GM13977 (cell line): ENCODE results near the gene KCNAB1.

Experiments
- DNase-seq: peaks from one replicate; pipeline ENCODE4 v3.0.0; 2012; ENCODE audit warnings: low spot score
- in situ Hi-C: fragments of 300-500 bp; cut with MboI; formaldehyde crosslinking; loops from one replicate; pipeline ENCODE4 v1.12.0; 2022; ENCODE audit warnings: low sequenced_read_pairs, low pct_unique_long_range_greater_than_20kb, mixed read lengths, inconsistent platforms; ENCODE audit not compliant: unreplicated experiment
- TF ChIP-seq, protein P1 (sequence below): IDR thresholded peaks from 2 replicates; pipeline ENCODE4 v1.5.1; 2012; ENCODE audit warnings: mild to moderate bottlenecking, control low read depth; ENCODE audit not compliant: insufficient read depth; ENCODE audit errors: extremely low read depth, missing control alignments

Gene KCNAB1

DNA sequence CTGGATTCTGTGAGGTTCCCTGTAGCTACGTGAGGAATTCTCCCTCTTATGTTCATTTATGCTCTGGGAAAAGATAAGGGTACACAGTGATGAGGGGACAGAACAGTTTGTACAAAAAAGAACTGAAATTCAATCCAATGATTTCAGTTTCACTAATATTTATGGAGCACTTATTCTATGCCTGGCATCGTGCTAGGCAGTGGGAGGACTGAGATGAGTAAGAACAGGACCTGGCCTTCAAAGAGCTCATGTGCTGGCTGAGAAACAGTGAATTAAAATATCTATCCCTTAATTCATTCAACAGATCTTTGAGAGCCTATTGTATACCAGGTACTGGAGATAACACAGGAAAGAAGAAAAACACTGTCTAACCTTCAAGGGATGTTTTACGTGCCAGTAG is 412.4 kb downstream of the KCNAB1 start:
- in situ Hi-C loops: loop anchor here (25.0 kb wide), 2 partner anchors 370 to 555 kb away; no protein-coding TSS in a partner anchor
- TF ChIP-seq, protein P1, sequence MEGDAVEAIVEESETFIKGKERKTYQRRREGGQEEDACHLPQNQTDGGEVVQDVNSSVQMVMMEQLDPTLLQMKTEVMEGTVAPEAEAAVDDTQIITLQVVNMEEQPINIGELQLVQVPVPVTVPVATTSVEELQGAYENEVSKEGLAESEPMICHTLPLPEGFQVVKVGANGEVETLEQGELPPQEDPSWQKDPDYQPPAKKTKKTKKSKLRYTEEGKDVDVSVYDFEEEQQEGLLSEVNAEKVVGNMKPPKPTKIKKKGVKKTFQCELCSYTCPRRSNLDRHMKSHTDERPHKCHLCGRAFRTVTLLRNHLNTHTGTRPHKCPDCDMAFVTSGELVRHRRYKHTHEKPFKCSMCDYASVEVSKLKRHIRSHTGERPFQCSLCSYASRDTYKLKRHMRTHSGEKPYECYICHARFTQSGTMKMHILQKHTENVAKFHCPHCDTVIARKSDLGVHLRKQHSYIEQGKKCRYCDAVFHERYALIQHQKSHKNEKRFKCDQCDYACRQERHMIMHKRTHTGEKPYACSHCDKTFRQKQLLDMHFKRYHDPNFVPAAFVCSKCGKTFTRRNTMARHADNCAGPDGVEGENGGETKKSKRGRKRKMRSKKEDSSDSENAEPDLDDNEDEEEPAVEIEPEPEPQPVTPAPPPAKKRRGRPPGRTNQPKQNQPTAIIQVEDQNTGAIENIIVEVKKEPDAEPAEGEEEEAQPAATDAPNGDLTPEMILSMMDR: no peak

DNA sequence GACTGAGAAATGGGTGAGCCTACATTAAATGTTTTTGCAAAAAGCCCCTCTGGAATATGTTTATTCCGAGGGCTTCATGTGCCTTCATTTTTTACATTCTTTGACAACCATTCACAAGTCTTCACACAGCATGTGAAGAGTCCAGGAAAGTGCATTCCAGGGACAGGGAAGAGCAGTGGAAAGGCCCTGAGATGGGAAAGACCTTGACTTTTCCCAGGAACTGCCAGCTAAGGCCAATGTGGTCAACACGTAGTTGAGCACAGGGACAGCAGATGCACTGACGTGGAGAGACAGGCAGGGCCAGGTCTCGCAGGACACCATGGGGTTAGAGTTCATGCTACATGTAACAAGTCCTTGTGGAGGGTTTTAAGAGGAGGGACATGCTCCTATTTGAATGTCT is 412.8 kb downstream of the KCNAB1 start:
- in situ Hi-C loops: loop anchor here (25.0 kb wide), 2 partner anchors 371 to 554 kb away; no protein-coding TSS in a partner anchor
- TF ChIP-seq, protein P1: no peak
- DNase-seq: no peak

More for the DNA sequence above, 412.4 kb downstream of the KCNAB1 start:
- no peak for DNase-seq

- in situ Hi-C loops: loop anchor here (25.0 kb wide), 2 partner anchors 373 to 552 kb away; no protein-coding TSS in a partner anchor
- TF ChIP-seq, protein P1: no peak
- no peak for DNase-seq
Observed at GRCh38 chr3:156535162-156535627, 414.8 kb downstream of the KCNAB1 start.

DNA sequence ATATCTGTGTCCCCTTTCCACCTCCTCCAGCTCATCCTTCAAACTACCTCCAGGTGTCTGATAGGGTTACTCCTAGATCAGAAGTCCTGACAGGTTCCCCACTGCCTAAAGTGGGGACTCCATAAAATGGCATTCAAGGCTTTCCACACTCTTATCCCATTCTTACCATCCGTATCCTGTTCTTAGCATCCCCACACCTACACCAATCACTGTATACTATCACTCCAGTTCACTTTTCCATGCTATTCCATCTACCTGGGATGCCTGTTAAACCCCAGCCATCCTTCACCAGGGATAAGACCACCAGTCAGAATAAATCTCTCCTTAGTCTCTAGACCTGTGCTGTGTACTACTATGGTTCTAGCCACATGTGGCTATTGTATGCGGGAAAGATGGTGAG is 415.4 kb downstream of the KCNAB1 start:
- TF ChIP-seq, protein P1: no peak
- DNase-seq: no peak
- in situ Hi-C loops: loop anchor here (25.0 kb wide), 2 partner anchors 373 to 552 kb away; no protein-coding TSS in a partner anchor

GRCh38 chr3:156536524-156537316 is 416.3 kb downstream of the KCNAB1 start:
- TF ChIP-seq, protein P1: no peak
- in situ Hi-C loops: loop anchor here (25.0 kb wide), 2 partner anchors 374 to 551 kb away; no protein-coding TSS in a partner anchor
- DNase-seq: no peak

GRCh38 chr3:156539051-156539450 is 418.7 kb downstream of the KCNAB1 start:
- DNase-seq: no peak
- TF ChIP-seq, protein P1: no peak
- in situ Hi-C loops: loop anchor here (25.0 kb wide), 2 partner anchors 377 to 548 kb away; no protein-coding TSS in a partner anchor
